MCF 10A (cell line): Measurements from ENCODE around the gene NYAP2. TPM values are rescaled to one million over a fixed set of nuclear protein-coding genes. Genes with fewer than 3 reads are reported as not detected.

Source experiments
- BruUV-seq: library from RNA; stranded (reverse); fragments of 400-500 nt; replicated peaks from 2 replicates; lab custom pipeline; 2021; lab: Mats Ljungman, UMichigan
- CTCF ChIA-PET: fragments of 300-600 bp; sonication (Branson Sonifier 250); formaldehyde crosslinking; extraction: SDS; loops from one replicate; lab custom pipeline; 2021; ENCODE audit warnings: antibody characterized with exemption, inconsistent platforms; lab: Yijun Ruan, JAX
- POLR2A ChIA-PET: fragments of 300-600, 350-650 bp; sonication (Branson Sonifier 250); formaldehyde crosslinking; extraction: SDS; loops from one replicate; lab custom pipeline; 2020; ENCODE audit warnings: antibody characterized with exemption, inconsistent platforms; lab: Yijun Ruan, JAX
- DNase-seq: peaks from one replicate; pipeline ENCODE4 v3.0.0-alpha.2; 2018; ENCODE audit not compliant: unreplicated experiment
- H3K27ac Mint-ChIP-seq: one replicate; pipeline ENCODE4 v1.8.0; 2022; ENCODE audit warnings: mild to moderate bottlenecking, low read depth, mixed read lengths; ENCODE audit not compliant: unreplicated experiment
- H3K27me3 Mint-ChIP-seq: one replicate; pipeline ENCODE4 v1.8.0; 2022; ENCODE audit warnings: mixed read lengths; ENCODE audit not compliant: insufficient read depth, unreplicated experiment
- H3K36me3 Mint-ChIP-seq: one replicate; pipeline ENCODE4 v1.8.0; 2022; ENCODE audit warnings: mild to moderate bottlenecking, moderate library complexity, mixed read lengths; ENCODE audit not compliant: insufficient read depth, unreplicated experiment
- H3K4me1 Mint-ChIP-seq: one replicate; pipeline ENCODE4 v1.8.0; 2022; ENCODE audit warnings: mixed read lengths; ENCODE audit not compliant: insufficient read depth, unreplicated experiment
- H3K4me3 Mint-ChIP-seq: one replicate; pipeline ENCODE4 v1.8.0; 2022; ENCODE audit warnings: mild to moderate bottlenecking, moderate library complexity, mixed read lengths; ENCODE audit not compliant: unreplicated experiment
- H3K9me3 Mint-ChIP-seq: one replicate; pipeline ENCODE4 v1.8.0; 2022; ENCODE audit warnings: mixed read lengths; ENCODE audit not compliant: unreplicated experiment
- CTCF ChIP-seq: fragments of 200-600 bp; IDR thresholded peaks from one replicate; pipeline ENCODE4 v1.8.0; 2022; ENCODE audit warnings: antibody characterized with exemption, mild to moderate bottlenecking; ENCODE audit not compliant: unreplicated experiment
- intact Hi-C: fragments of 100-400 bp; cut with micrococcal nuclease; formaldehyde crosslinking; loops from 2 replicates; pipeline ENCODE4 v1.14.1; 2022
- total RNA-seq: library from RNA; stranded (reverse); gene quantifications from 2 replicates; pipeline ENCODE4 v1.2.3, GENCODE V29; 2022

The NYAP2 gene
- total RNA-seq, 1 experiment from 2014 or later, result not detected

DNA sequence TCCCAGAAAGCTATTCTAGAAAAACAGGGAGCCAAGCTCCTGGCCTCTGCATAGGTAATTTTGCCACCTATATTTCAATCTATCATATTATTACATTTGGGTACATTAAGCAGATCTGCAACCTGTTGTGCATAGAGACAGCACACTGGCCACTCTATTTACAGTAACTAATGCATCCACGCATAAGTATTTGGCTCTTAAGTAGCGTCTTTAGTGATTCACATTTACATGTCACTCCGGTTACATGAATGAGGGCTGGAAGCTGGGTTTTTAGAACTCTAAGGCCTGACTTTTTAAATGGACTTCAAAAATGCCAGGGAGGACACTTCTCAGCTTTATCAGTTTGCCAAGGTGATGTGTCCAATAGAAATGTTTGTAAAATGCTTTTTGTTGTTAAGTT lies 97.7 kb downstream of the NYAP2 start:
- TF ChIP-seq CTCF, result no peak
- Mint-ChIP-seq H3K27ac (no peak overlapping the region), H3K4me1 (no peaks in the 10 kb centered on the region), H3K4me3 (no peak overlapping the region), H3K9me3 (no peaks in the 10 kb centered on the region), H3K27me3 (peaks cover 45% of the 10 kb centered on the region), H3K36me3 (no peaks in the 10 kb centered on the region)
- intact Hi-C loops, result no loop called here
- ChIA-PET CTCF (no interaction called here), POLR2A (no interaction called here)
- no peak for DNase-seq
- no TSS peak for BruUV-seq

- BruUV-seq, result no TSS peak
- TF ChIP-seq CTCF, result no peak
- Mint-ChIP-seq H3K36me3 (no peaks in the 10 kb centered on the region), H3K27ac (no peak overlapping the region), H3K4me3 (no peak overlapping the region), H3K9me3 (no peaks in the 10 kb centered on the region), H3K27me3 (peaks cover 58% of the 10 kb centered on the region), H3K4me1 (no peaks in the 10 kb centered on the region)
- intact Hi-C loops, result no loop called here
- CTCF ChIA-PET, result interaction anchor here (0.6 to 1.5 kb wide), 3 partner anchors 13 to 176 kb away, joined by 3 to 12 read pairs (median 4); no protein-coding TSS in a partner anchor
- POLR2A ChIA-PET, result interaction anchor here (1.4 kb wide), 1 partner anchor 13 kb away, joined by 3 read pairs; no protein-coding TSS in a partner anchor
- DNase-seq, result no peak
Observed at GRCh38 chr2:225501022-225501421, 101.5 kb downstream of the NYAP2 start.

- POLR2A ChIA-PET, result no interaction called here
- intact Hi-C loops, result no loop called here
- DNase-seq, result no peak
- no TSS peak for BruUV-seq
- H3K36me3 Mint-ChIP-seq, result no peaks in the 10 kb centered on the region
- H3K4me3 Mint-ChIP-seq, result no peak overlapping the region
- no peaks in the 10 kb centered on the region for H3K4me1 Mint-ChIP-seq
- no peak overlapping the region for H3K27ac Mint-ChIP-seq
- TF ChIP-seq CTCF, result no peak
- H3K9me3 Mint-ChIP-seq, result no peaks in the 10 kb centered on the region
- CTCF ChIA-PET, result no interaction called here
- H3K27me3 Mint-ChIP-seq, result peaks cover 63% of the 10 kb centered on the region
Observed at GRCh38 chr2:225502971-225503370, 103.5 kb downstream of the NYAP2 start.

- Mint-ChIP-seq H3K4me1 (no peaks in the 10 kb centered on the region), H3K27ac (no peak overlapping the region), H3K9me3 (no peaks in the 10 kb centered on the region), H3K27me3 (peaks cover 38% of the 10 kb centered on the region), H3K36me3 (no peaks in the 10 kb centered on the region), H3K4me3 (no peak overlapping the region)
- ChIA-PET CTCF (interaction anchor here (0.6 kb wide), 1 partner anchor 163 kb away, joined by 3 read pairs; no protein-coding TSS in a partner anchor), POLR2A (no interaction called here)
- DNase-seq, result no peak
- intact Hi-C loops, result no loop called here
- TF ChIP-seq CTCF, result no peak
- BruUV-seq, result no TSS peak
Observed at GRCh38 chr2:225510796-225511195, 111.3 kb downstream of the NYAP2 start.
